Chondrocyte (in vitro differentiated cells): ENCODE results near the gene KIAA0513. TPM values are rescaled to one million over a fixed set of nuclear protein-coding genes. Genes with fewer than 3 reads are reported as not detected.
A peak's percentile ranks its signal among the peaks of the same experiment; 100 is the strongest.

ENCODE experiments used
- DNase-seq: peaks from one replicate; pipeline ENCODE4 v3.0.0; 2021; ENCODE audit warnings: mixed read lengths, low spot score
- H3K27ac Mint-ChIP-seq: one replicate; pipeline ENCODE4 v1.8.0; 2021; ENCODE audit warnings: mild to moderate bottlenecking, moderate library complexity, mixed read lengths; ENCODE audit not compliant: unreplicated experiment
- H3K27me3 Mint-ChIP-seq: 2 replicates; pipeline ENCODE4 v1.8.0; 2021; ENCODE audit warnings: low read depth, mixed read lengths
- H3K36me3 Mint-ChIP-seq: 2 replicates; pipeline ENCODE4 v1.8.0; 2021; ENCODE audit warnings: low read depth, mixed read lengths
- H3K4me1 Mint-ChIP-seq: 2 replicates; pipeline ENCODE4 v1.8.0; 2021; ENCODE audit warnings: low read depth, mild to moderate bottlenecking, mixed read lengths
- H3K4me3 Mint-ChIP-seq: one replicate; pipeline ENCODE4 v1.8.0; 2021; ENCODE audit warnings: mild to moderate bottlenecking, moderate library complexity, mixed read lengths; ENCODE audit not compliant: unreplicated experiment
- H3K9me3 Mint-ChIP-seq: 2 replicates; pipeline ENCODE4 v1.8.0; 2021; ENCODE audit warnings: low read depth, mixed read lengths
- CTCF ChIP-seq: fragments of 200-600 bp; sonication (generic); IDR thresholded peaks from 2 replicates; pipeline ENCODE4 v1.5.0; 2021; ENCODE audit warnings: antibody characterized with exemption, mild to moderate bottlenecking, moderate library complexity
- total RNA-seq: library from RNA; stranded (reverse); gene quantifications from 3 replicates; pipeline ENCODE4 v1.2.1, GENCODE V29; 2021

KIAA0513 gene
- total RNA-seq, 1 donor from 2014 or later = 11.6 TPM

- no peak for TF ChIP-seq CTCF
- Mint-ChIP-seq H3K27ac (peak overlapping the region; percentile 100), H3K9me3 (no peaks in the 10 kb centered on the region), H3K36me3 (peaks cover 14% of the 10 kb centered on the region), H3K27me3 (no peaks in the 10 kb centered on the region), H3K4me3 (no peak overlapping the region), H3K4me1 (peaks cover 58% of the 10 kb centered on the region)
- DNase-seq = no peak
These were observed 33.7 kb upstream of the KIAA0513 start for GRCh38 chr16:84993926-84994325.

DNA sequence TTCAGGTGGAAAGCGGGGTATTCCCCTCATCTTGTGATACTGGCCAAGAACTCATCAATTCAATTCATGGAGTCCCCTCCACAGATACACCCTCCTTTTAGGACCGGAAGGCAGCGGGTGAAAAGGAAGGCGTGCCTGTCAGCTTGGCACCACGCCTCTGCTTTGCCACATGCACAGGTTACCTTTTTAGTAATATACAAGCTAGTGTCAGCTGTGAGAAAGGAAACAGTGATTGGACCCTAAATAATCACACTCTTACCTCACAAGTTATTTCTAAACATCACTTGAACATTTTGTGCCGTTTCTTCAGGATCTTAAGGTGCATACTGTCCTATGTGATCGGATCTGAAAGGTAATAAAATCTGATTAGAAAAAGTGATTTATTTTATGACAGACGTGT, 31.9 kb upstream of the KIAA0513 start:
- H3K36me3 Mint-ChIP-seq = peaks cover 2% of the 10 kb centered on the region
- DNase-seq = no peak
- TF ChIP-seq CTCF = no peak
- H3K4me3 Mint-ChIP-seq = no peak overlapping the region
- H3K4me1 Mint-ChIP-seq = peaks cover 67% of the 10 kb centered on the region
- H3K27ac Mint-ChIP-seq = peak overlapping the region; percentile 100
- H3K27me3 Mint-ChIP-seq = no peaks in the 10 kb centered on the region
- no peaks in the 10 kb centered on the region for H3K9me3 Mint-ChIP-seq

GRCh38 chr16:84996365-84996764, 31.2 kb upstream of the KIAA0513 start:
- no peak for DNase-seq
- Mint-ChIP-seq H3K36me3 (peaks cover 2% of the 10 kb centered on the region), H3K4me1 (peaks cover 74% of the 10 kb centered on the region), H3K27ac (peak overlapping the region; percentile 100), H3K9me3 (no peaks in the 10 kb centered on the region), H3K4me3 (no peak overlapping the region), H3K27me3 (no peaks in the 10 kb centered on the region)
- TF ChIP-seq CTCF = no peak

DNA sequence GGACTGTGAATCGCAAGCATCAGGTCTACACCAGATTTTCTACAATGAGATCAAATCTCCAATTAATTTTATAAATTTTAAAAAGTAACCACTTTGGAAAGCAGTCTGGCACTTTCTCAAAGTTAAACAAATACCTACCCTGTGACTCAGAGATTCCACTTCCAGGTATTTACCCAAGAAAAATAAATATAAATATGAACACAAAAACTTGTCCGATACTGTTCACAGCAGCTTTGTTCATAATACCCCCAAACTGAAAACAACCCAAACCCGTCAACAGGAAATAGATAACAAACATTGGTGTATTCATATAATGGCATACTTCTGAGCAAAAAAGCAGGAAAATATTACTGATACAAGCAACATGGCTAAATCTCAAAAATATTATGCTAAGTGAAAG, 28.4 kb upstream of the KIAA0513 start:
- H3K36me3 Mint-ChIP-seq = no peaks in the 10 kb centered on the region
- DNase-seq = no peak

DNA sequence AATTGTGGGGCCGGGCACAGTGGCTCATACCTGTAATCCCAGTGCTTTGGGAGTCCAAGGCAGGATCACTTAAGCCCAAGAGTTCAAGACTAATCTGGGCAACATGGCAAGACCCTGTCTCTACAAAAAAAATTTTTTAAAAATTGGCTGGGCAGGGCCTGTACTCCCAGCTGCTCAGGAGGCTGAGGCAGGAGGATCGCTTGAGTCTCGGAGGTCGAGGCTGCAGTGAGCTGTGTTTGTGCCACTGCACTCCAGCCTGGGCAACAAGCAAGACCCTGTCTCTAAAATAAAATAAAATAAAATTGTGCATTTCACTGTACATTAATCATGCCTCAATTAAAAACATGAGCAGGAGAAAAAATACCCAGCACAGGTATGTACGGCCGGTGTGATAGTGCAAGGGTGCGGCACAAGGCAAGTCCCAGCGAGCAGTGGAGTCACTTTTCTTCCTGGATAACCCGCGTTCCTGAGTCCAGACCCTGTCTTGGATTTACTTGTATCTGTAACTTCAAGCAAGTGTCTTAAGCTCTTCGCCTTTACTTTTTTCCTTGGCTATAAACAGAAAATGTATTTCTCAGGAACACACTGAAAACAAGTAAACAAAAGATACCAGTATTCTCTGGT, 27.6 kb upstream of the KIAA0513 start:
- Mint-ChIP-seq H3K27me3 (no peaks in the 10 kb centered on the region), H3K9me3 (no peaks in the 10 kb centered on the region), H3K36me3 (no peaks in the 10 kb centered on the region), H3K4me3 (no peak overlapping the region), H3K4me1 (peaks cover 82% of the 10 kb centered on the region), H3K27ac (peak overlapping the region; percentile 90)
- TF ChIP-seq CTCF = no peak
- DNase-seq = no peak

More for the DNA sequence above, 28.4 kb upstream of the KIAA0513 start:
- peaks cover 82% of the 10 kb centered on the region for H3K4me1 Mint-ChIP-seq
- TF ChIP-seq CTCF = no peak
- no peak overlapping the region for H3K4me3 Mint-ChIP-seq
- H3K27ac Mint-ChIP-seq = peak overlapping the region; percentile 90
- no peaks in the 10 kb centered on the region for H3K9me3 Mint-ChIP-seq
- no peaks in the 10 kb centered on the region for H3K27me3 Mint-ChIP-seq
